Stimulated activated CD8-positive, alpha-beta memory T cell treated with anti-CD3 and anti-CD28 coated beads, Interleukin-7, amount 100 ng/mL, for 24 hours (primary cell): ENCODE results near the gene MUC4.
"Not testable (repeated sequence)": the region's sequence is repeated elsewhere in the genome, so short reads cannot be mapped to it uniquely, and the experiment has no call there.

ENCODE experiments used
- DNase-seq: peaks from one replicate; pipeline ENCODE4 v3.0.0-alpha.2; 2020; ENCODE audit warnings: low read depth

Gene MUC4

GRCh38 chr3:195717852-195718476 is 93.8 kb downstream of the MUC4 start:
- no peak for DNase-seq

GRCh38 chr3:195717416-195717815 is 94.3 kb downstream of the MUC4 start:
- no peak for DNase-seq

GRCh38 chr3:195715583-195716266 is 96.0 kb downstream of the MUC4 start:
- DNase-seq: no peak

GRCh38 chr3:195715134-195715533 is 96.6 kb downstream of the MUC4 start:
- no peak for DNase-seq

- DNase-seq: no peak
Measured at GRCh38 chr3:195714380-195715011, 97.2 kb downstream of the MUC4 start.

GRCh38 chr3:195713150-195713549 is 98.6 kb downstream of the MUC4 start:
- not testable (repeated sequence) for DNase-seq

GRCh38 chr3:195712535-195712910 is 99.2 kb downstream of the MUC4 start:
- DNase-seq: not testable (repeated sequence)

- DNase-seq: no peak
Measured at GRCh38 chr3:195711813-195712534, 99.8 kb downstream of the MUC4 start.

GRCh38 chr3:195711091-195711812 is 100.5 kb downstream of the MUC4 start:
- DNase-seq: not testable (repeated sequence)

- DNase-seq: not testable (repeated sequence)
Measured at GRCh38 chr3:195710126-195710905, 101.4 kb downstream of the MUC4 start.

- no peak for DNase-seq
Measured at GRCh38 chr3:195709676-195710085, 102.0 kb downstream of the MUC4 start.

- DNase-seq: no peak
Measured at GRCh38 chr3:195708626-195709481, 102.9 kb downstream of the MUC4 start.

GRCh38 chr3:195708061-195708460 is 103.7 kb downstream of the MUC4 start:
- DNase-seq: no peak

- DNase-seq: no peak
Measured at GRCh38 chr3:195705081-195705991, 106.4 kb downstream of the MUC4 start.

- no peak for DNase-seq
Measured at GRCh38 chr3:195704433-195704999, 107.2 kb downstream of the MUC4 start.

- no peak for DNase-seq
Measured at GRCh38 chr3:195703776-195704175, 108.0 kb downstream of the MUC4 start.

- DNase-seq: no peak
Measured at GRCh38 chr3:195701042-195701915, 110.5 kb downstream of the MUC4 start.

GRCh38 chr3:195700319-195700718 is 111.4 kb downstream of the MUC4 start:
- DNase-seq: no peak
